GOT3 (cell line): Measurements from ENCODE around the gene ABCC3.

ENCODE experiments used
- DNase-seq: peaks from one replicate; lab custom pipeline; 2025; ENCODE audit warnings: mixed read lengths; lab: John Stamatoyannopoulos, UW

Gene ABCC3

GRCh38 chr17:50634224-50634914, at the start of gene ABCC3:
Gene ABCC3, plus strand, starts transcription at chr17:50634881. Its CDS starts 56 bp downstream, at chr17:50634937.
- no peak for DNase-seq

GRCh38 chr17:50585346-50585745, 49.3 kb upstream of the ABCC3 start:
- DNase-seq: no peak

GRCh38 chr17:50585891-50586290, 48.8 kb upstream of the ABCC3 start:
- DNase-seq: no peak

- no peak for DNase-seq
Measured at GRCh38 chr17:50586421-50587247, 48.0 kb upstream of the ABCC3 start.

- DNase-seq: no peak
Measured at GRCh38 chr17:50587571-50587970, 47.1 kb upstream of the ABCC3 start.

- DNase-seq: no peak
Measured at GRCh38 chr17:50588391-50589049, 46.2 kb upstream of the ABCC3 start.

- no peak for DNase-seq
Measured at GRCh38 chr17:50589095-50589705, 45.5 kb upstream of the ABCC3 start.

GRCh38 chr17:50590946-50591737, 43.5 kb upstream of the ABCC3 start:
- no peak for DNase-seq

- no peak for DNase-seq
Measured at GRCh38 chr17:50593321-50593720, 41.4 kb upstream of the ABCC3 start.

GRCh38 chr17:50594128-50594823, 40.4 kb upstream of the ABCC3 start:
- no peak for DNase-seq

GRCh38 chr17:50594892-50595291, 39.8 kb upstream of the ABCC3 start:
- DNase-seq: no peak

- no peak for DNase-seq
Measured at GRCh38 chr17:50596191-50597037, 38.3 kb upstream of the ABCC3 start.

GRCh38 chr17:50598487-50598886, 36.2 kb upstream of the ABCC3 start:
- no peak for DNase-seq

GRCh38 chr17:50599606-50600005, 35.1 kb upstream of the ABCC3 start:
- DNase-seq: no peak

- no peak for DNase-seq
Measured at GRCh38 chr17:50601823-50602375, 32.8 kb upstream of the ABCC3 start.

- no peak for DNase-seq
Measured at GRCh38 chr17:50602836-50603235, 31.8 kb upstream of the ABCC3 start.

- no peak for DNase-seq
Measured at GRCh38 chr17:50603340-50603739, 31.3 kb upstream of the ABCC3 start.

GRCh38 chr17:50604513-50604912, 30.2 kb upstream of the ABCC3 start:
- DNase-seq: no peak

- no peak for DNase-seq
Measured at GRCh38 chr17:50605429-50605828, 29.3 kb upstream of the ABCC3 start.
